ENCODE data around the gene HNRNPUL2. TPM values are rescaled to one million over a fixed set of nuclear protein-coding genes. Genes with fewer than 3 reads are reported as not detected.
"Not testable (repeated sequence)": the region's sequence is repeated elsewhere in the genome, so short reads cannot be mapped to it uniquely, and the experiment has no call there.

Gene HNRNPUL2
- total RNA-seq, 1 donor: 7.5 TPM

DNA sequence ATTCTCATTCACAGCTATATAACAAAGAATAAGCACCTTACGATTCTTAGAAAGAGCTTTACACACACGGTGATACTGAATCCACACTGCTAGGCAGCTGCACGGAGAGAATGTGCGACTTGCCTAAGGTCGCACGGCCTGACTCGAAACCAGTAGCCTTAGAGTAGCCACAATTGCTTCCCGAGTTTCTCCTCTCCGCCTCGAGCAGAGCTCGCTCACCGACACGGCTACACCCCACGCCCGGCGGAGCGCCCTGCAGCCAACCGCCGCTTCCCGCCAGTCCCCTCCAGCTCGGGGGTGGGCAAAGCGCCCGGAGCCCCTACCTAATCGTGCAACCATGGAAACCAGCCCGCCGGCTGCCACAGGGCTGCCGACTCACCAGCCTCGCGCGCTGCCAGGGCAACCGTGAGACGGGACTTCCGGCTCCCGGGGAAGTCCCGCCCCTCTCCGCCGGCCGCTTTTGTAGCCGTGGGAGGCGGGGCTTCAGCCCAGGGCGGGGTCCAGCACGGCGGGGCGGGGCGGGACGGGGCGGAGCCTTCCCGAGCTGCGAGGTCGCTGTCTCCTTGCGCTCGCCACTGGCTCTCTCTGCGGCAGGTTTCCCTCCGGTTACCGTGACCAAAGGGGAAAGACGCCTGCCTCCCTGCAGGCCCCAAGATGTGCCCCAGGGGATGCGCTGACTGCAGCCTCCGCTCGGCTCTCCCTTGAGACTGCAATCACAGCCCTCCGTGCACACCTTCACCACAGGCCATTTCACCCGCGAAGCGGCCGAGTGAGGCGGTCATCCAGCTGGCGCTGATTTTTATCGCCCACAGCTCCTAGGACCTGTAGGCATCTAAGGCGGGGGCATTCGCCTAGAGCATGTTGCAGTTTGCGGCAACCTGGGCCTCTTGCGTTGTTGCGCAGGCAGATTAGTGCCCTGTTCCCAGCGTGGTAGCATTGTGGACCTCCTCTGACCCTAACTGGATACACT, 21.1 kb downstream of the HNRNPUL2 start:
- DNase-seq (ENCODE audit: low read depth in 2 of 3, low spot score in 2 of 3): peak; percentile 82 to 97 (median 95)

DNA sequence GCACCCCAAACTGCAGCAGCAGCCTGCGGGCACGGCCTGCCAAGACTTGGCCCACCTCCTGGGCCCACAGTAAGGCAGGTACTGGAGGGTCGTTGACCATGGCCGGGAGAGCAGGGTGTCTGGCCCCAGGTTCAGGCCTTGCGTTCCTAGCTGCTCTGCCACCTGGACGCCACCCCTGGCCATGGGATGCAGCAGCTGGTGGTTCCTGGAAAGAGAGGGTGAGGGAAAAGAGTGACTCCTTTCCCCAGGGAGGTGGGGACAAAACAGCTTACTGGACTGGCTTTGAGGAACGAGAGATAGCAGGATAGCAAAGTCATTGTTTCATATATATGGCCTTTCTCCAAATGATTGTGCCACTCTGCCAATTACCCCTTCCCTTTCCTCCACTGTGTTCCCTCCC, 21.8 kb downstream of the HNRNPUL2 start:
- no peak for DNase-seq (ENCODE audit: low read depth in 2 of 3, low spot score in 2 of 3)

DNA sequence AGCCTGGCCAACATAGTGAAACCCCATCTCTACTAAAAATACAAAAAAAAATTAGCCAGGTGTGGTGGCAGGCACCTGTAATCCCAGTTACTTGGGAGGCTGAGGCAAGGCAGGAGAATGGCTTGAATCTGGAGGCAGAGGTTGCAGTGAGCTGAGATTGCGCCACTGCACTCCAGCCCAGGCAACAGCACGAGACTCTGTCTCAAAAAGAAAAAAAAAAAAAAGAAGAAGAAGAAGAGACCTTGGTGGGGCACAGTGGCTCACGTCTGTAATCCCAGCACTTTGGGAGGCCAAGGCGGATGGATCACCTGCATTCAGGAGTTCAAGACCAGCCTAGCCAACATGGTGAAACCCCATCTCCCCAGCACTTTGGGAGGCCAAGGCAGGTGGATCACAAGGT, 23.3 kb downstream of the HNRNPUL2 start:
- not testable (repeated sequence) for DNase-seq (ENCODE audit: low read depth in 2 of 3, low spot score in 2 of 3)

DNA sequence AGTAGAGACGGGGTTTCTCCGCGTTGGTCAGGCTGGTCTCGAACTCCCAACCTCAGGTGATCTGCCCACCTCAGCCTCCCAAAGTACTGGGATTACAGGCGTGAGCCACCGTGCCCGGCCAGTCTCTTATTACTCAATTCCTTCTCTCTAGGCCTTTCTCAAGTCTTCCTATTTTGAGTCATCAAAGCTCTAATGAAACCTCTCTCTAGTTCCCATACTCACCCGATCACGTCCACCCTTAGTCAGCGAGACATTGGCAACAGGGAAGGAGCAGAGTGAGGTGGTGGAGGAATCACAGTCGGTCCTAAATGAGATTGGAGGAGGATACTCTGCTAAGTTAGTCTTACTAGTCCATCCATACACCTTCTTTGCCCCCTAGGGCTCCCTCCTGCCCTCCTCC, 25.0 kb downstream of the HNRNPUL2 start:
- no peak for DNase-seq (ENCODE audit: low read depth in 2 of 3, low spot score in 2 of 3)

DNA sequence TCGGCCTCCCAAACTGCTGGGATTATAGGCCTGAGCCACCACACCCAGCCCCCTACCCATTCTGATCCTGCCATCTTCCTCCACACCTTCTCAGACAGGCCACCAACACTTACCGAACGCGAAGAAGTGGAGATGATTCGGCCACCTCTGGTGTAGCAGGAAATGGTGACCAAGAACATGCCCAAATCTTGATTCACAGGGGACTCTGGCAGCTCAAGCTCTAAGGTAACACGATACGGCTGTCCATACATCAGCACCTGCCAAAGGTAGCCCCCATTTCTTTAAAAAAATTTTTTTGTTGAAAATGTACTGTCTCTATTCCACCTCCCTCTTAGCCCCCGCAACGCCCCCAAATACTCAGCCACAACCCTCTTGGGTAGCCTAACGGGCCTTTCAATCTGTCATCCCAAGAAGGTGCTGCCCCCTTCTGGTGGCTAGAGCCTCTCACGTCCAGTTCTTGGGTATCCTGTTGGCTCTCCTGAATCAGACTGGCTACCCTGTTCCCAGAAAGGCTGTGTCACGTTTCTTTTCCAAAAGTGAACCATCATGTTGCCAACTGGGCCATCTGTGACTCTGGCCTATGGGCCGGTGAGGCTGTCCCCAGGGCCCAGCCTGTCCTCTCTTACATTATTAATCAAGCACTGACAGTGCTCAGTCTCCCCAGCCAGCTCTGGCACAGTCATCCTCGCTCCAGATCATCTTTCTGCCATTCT, 32.6 kb downstream of the HNRNPUL2 start:
- peak in 2 of 3 donors; percentile 80 to 88 for DNase-seq (ENCODE audit: low read depth in 2 of 3, low spot score in 2 of 3)

DNA sequence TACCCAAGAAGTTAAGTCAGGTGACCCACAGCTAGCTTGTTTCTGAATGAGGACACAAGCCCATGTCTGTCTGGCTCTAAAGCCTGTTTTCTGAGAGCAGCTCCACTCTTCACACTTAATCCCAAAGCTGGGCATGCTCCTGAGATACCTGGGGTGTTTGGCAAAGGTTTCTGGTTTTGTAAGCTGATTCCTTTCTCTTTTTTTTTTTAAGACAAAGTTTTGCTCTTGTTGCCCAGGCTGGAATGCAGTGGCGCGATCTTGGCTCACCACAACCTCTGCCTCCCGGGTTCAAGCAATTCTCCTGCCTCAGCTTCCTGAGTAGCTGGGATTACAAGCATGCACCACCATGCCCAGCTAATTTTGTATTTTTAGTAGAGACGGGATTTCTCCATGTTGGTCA, 33.6 kb downstream of the HNRNPUL2 start:
- DNase-seq (ENCODE audit: low read depth in 2 of 3, low spot score in 2 of 3): not testable (repeated sequence)

DNA sequence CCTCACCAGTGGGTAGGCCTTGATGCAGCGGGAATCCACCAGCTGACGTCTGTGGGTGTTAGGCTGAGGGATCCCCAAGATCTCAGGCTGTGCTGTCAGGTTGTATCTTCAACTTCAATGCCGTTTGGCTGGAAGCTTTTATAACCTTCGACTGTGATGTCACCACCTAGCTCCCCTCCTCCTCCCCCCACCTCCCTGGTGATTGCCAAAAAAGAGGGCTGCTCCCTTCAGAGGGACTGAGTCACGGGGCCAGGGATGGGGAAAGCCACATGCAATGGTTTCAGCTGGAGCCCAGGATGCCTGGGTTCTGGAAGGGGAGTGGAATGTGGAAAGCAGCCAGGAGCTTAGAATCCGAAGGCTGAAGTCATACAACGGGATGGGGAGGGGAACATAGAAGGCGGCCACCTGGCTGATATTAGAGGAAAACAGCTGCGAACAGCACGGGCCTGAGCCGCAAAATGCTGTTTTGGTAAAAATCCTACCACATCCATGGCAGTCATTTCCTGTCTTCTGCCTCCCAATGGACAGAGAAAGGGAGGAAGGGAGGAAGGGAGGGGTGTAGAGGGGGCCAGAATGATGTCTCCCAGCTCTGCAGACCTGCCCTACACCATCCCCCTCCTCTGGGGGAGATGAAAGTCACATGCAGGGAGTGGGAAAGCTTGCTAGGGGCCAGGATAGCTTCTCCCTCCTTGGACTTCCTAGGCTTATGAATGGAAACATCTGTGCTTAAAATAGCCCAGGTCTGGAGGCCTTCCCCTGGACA, 37.7 kb downstream of the HNRNPUL2 start, which contains the start of gene LRRN4CL:
LRRN4CL (minus strand) TSS at position 110 of the 763 bp plus-strand sequence. CDS start 1,022 bp downstream, outside the sequence.
- no peak for DNase-seq (ENCODE audit: low read depth in 2 of 3, low spot score in 2 of 3)

DNA sequence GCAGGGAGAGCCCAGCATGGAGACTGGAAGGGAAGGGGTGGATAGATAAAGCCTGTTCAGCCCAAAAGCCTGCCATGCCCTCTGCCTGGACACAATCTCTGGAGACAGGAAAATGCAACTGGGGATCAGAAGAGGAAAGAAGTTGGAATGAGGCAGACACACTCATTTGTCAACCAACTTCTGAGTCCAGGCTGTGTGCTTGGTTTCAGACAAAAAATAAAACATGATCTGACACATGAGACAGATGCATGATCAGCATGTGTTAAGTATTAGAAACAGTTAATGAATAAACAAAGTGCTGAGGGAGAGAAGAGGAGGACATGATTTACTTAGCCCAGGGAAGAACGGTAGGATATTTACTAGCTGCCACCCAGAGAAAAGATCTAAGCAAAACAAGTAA, 38.8 kb downstream of the HNRNPUL2 start:
- no peak for DNase-seq (ENCODE audit: low read depth in 2 of 3, low spot score in 2 of 3)

DNA sequence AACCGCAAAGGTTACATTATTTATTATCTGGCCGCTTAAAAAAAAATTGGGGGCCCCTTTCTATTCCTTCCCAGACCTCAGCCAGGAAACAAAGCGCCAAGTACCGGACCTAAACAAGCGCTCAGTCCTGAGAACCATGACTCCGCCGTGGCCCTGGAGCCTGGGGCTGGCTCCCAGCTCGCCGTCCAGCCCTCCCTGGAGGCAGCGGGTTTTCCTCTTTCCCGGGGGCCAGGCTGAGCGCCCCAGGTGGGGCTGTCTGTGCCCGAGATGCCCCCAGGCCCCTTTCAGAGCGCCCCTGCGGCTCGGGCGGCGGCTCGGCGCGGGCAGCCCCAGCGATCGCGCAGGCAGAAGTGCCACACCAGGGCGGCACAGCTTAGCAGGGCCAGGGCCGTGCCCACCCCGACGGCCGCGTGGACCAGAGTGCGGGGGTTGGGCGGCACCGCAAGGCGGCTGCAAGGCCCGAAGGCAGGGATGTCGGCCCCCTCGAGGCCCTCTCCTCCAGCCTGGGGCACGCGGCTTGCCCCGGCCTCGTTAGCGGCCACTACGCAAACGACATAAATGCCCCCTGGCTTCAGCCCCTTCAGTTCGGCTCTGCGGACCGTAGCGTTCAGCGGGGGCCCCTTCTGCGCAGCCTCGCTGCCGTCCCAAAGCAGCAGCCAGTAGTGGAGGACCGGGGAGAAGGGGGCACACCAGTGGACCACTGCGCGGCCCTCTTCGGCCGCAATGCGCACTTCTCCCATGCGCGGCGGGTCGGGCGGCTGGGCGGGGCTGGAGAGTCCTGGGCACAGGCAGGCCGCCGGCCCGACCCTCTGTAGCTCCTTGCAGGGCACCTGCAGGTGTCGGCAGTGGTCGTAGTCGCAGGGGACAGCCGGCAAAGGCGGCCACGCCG, 39.5 kb downstream of the HNRNPUL2 start:
- DNase-seq (ENCODE audit: low read depth in 2 of 3, low spot score in 2 of 3): no peak

DNA sequence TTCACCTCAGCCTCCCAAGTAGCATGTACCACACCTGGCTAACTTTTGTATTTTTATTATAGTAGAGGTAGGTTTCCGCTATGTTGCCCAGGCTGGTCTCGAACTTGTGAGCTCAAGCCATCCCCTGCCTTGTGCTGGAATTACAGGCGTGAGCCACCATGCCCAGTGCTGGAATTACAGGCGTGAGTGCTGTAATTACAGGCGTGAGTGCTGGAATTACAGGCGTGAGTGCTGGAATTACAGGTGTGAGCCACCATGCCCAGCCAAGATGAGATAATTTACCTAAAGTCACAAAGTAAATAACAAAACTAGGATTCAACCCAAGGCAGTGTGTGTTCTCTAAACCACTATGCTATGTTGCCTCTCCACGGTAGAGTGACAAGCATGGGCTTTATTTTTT, 44.7 kb downstream of the HNRNPUL2 start:
- no peak for DNase-seq (ENCODE audit: low read depth in 2 of 3, low spot score in 2 of 3)

DNA sequence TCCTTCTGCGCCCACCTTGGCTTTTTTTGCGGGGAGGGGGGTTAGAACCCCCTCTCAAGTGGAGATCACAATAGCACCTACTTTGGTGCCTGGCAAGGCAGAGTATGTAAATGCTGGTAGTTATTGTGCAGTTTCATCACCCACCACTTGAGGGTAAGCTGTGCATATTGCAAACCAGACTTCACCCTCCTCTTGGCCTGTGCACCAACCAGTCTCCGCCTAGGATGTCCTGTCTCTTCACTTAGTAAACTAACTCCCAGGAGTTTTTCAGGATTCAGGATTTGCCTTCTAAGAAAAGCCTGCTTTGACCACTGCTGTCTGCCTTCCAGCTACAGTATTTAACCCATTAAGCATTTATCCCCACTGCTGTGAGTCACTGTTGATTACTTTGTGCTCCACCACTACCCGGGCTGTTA, 46.4 kb downstream of the HNRNPUL2 start:
- peak in 2 of 3 donors; percentile 58 to 73 for DNase-seq (ENCODE audit: low read depth in 2 of 3, low spot score in 2 of 3)

DNA sequence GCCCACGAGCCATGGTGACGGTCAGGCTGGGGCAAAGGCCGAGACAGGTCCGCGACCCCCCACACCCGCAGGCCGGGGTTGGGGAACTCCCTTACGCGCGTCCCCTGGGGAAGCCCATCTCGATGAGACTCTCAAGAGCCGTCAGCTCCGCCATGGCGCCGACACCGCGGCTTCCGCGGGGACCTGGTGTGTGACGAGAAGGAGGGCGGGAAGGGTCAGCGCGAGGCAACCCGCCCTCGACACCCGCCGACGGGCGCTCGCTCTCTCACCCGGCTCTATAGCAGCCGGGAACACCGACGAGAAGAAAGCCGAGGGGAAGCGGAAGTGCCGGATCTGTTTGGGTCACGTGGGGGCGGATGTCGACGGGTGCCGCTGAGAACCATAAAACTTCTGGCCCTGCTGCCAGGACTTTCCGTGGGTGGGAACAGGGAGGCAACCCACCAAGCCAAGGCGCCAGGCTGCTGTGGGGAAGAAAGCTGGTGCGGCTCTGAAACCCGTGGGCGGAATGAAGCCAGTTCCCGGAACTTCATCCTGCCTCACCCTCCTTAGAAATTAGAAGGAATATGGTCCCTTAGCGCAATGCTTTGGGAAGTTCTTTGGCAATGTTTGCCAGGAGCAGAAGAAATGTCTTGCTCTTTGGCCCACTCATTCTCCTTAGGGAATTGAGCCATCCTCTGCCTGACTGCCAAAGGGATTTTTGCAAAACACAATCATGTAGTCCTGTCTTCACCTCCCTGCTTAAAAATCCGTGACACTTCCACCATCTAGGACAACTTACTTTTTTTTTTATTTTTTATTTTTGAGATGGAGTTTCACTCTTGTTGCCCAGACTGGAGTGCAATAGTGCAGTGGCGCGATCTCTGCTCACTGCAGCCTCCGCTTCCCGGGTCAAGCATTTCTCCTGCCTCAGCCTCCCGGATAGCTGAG, 48.2 kb downstream of the HNRNPUL2 start, which contains the start of gene UBXN1:
UBXN1 (minus strand) TSS at position 304 of the 927 bp plus-strand sequence; CDS start at position 154, 150 bp downstream.
- DNase-seq (ENCODE audit: low read depth in 2 of 3, low spot score in 2 of 3): peak; percentile 71 to 89 (median 88)

DNA sequence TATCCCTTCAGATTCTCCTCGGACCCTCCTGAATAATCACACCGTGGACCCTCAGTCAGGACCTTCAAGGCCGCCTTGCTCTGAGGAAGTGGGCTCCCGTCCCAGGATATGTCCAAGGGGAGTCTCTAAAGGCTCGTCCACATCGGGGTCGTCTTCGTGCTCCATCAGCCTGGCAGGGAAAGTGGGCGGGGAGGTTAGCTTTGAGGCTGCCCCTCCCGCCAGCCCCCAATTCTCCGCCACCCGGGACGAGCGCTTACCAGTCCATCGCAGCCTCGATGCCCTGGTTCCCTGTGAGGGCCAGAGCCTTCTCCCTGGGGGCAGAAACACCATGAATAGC, 48.9 kb downstream of the HNRNPUL2 start:
- DNase-seq (ENCODE audit: low read depth in 2 of 3, low spot score in 2 of 3): no peak

DNA sequence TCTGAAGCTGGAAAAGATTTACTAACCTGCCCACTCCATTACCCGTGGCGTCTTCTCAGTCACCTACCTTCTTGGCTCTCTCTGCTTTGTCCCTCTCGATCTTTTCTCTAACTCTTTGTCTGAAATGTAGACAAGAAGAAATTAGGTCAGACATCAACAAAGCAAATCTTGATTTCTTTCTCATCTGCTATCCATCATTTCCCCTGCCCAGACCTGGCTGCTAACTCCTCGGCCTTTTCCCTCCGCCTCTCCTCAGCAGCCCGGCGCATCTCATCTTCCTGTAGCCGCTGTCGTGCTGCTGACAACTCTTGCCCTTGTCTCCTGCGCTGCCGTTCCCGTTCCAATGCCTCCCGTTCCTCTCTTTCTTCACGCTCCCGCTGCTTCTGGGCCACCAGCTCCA, 49.5 kb downstream of the HNRNPUL2 start:
- DNase-seq (ENCODE audit: low read depth in 2 of 3, low spot score in 2 of 3): no peak

DNA sequence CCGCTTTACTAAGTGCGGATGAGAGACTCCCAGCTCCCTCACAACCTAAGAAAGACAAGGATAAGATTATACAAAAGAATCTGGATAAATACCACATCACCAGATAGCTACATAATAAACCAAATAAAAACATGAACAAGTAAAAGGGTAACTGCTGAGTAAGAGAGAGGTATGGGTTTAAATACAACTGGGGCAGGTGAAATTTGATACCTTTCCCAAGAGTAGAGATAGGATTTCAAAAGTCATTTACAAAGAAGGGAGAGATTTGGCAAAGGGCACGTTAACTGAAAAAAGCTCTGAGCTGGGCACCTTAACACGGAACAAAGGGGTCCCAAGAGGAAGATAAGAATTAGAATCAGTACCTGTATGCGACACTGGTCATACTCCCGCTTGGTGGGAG, 50.1 kb downstream of the HNRNPUL2 start:
- DNase-seq (ENCODE audit: low read depth in 2 of 3, low spot score in 2 of 3): no peak

DNA sequence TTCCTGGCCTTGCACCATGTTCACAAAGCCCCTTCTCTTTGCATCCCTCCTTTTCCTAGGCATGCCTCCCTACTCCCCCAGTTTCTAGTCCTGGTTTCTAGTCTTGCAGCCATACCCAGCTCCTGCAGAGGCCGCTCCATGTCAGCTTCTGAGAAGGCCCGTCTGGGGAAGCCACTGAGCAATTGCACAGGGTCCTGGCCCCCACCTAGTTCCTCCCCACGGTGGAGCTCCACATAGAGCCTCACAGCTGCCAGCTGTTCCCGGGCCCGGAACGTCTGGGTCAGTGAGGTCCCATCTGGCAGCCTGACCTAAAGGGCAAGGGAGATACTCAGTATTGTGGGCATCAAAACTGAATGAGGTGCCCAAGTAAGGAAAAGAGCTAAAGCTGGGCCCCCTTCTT, 50.6 kb downstream of the HNRNPUL2 start:
- no peak for DNase-seq (ENCODE audit: low read depth in 2 of 3, low spot score in 2 of 3)

DNA sequence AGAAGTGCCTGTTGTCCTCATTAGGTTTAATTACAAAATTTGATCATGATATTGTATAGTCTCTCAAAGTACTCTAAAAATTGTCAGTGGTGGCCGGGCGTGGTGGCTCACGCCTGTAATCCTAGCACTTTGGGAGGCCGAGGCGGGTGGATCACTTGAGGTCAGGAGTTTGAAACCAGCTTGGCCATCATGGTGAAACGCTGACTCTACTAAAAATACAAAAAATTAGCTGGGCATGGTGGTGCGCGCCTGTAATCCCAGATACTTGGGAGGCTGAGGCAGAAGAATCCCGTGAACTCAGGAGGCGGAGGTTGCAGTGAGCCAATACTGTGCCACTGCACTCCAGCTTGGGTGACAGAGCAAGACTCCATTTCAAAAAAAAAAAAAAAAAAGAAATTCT, 51.8 kb downstream of the HNRNPUL2 start:
- DNase-seq (ENCODE audit: low read depth in 2 of 3, low spot score in 2 of 3): not testable (repeated sequence)

DNA sequence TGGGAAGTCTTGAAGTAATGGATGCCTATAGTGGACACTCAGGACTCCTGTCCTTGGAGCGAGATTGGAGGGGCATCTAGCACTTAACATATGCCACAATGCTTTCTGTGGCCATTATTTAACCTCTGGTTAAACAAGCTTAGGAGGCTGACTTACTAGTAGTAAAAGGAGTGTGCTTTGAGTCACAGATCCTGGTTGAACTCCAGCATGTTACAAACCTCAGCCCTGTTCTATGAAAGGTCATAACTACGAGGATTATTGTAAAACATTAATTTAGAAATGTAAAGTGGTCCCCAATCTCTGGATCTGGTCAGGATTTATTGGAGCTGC, 54.1 kb downstream of the HNRNPUL2 start:
- no peak for DNase-seq (ENCODE audit: low read depth in 2 of 3, low spot score in 2 of 3)
